Suprapubic skin (tissue), 4 donors: ENCODE measurements around the gene SUPT4H1.

Experiments
- CTCF ChIP-seq, 2 donors: fragments of 200-600 bp in 1 of 2; fragments of 450-650 bp in 1 of 2; sonication (generic) in 1 of 2; IDR thresholded peaks; one replicate each; pipeline ENCODE4 v1.5.1; 2016 to 2019; ENCODE audit warnings: antibody characterized with exemption in 2 of 2, mild to moderate bottlenecking in 1 of 2, moderate library complexity in 1 of 2
- EP300 ChIP-seq: sonication (generic); formaldehyde crosslinking; IDR thresholded peaks from one replicate; pipeline ENCODE4 v1.6.1; 2017; ENCODE audit warnings: antibody characterized with exemption
- POLR2AphosphoS5 ChIP-seq, 3 donors: sonication (generic); formaldehyde crosslinking; IDR thresholded peaks; one replicate each; pipeline ENCODE4 v1.6.1; 2017; ENCODE audit warnings: antibody characterized with exemption in 3 of 3

- no peak for TF ChIP-seq EP300
- no peak for TF ChIP-seq CTCF (IDR thresholded peaks at IDR 0.05)
- no peak for TF ChIP-seq POLR2AphosphoS5 (IDR thresholded peaks at IDR 0.05)
These were observed 27.4 kb downstream of the SUPT4H1 start for GRCh38 chr17:58324409-58325288.
